ENCODE data around the gene LUC7L3. TPM values are rescaled to one million over a fixed set of nuclear protein-coding genes. Genes with fewer than 3 reads are reported as not detected.

The LUC7L3 gene
- total and polyA plus RNA-seq, 2 donors (not counting 3 experiments of a cell fraction or from before 2014, with no cell fraction given) = 70.9 to 113 TPM

GRCh38 chr17:50703162-50703561, 16.2 kb upstream of the LUC7L3 start:
- no peak overlapping the region for H3K27ac ChIP-seq (ENCODE audit: insufficient read depth, low read depth, low read length)
- intact Hi-C loops (cut with micrococcal nuclease) (loop anchor here (5.0 kb wide), 1 partner anchor 221 kb away; no protein-coding TSS in a partner anchor), dilution Hi-C loops (cut with MboI; ENCODE audit: extremely low pct_ligation_motif_present, low sequenced_read_pairs) (no loop called here)
- DNase-seq (ENCODE audit: low read depth, low spot score) (no peak), FAIRE-seq (no peak)
- H3K79me2 ChIP-seq (ENCODE audit: control insufficient read depth, insufficient read depth, low read length) = peaks cover 47% of the 10 kb centered on the region
- no peak overlapping the region for H3K9ac ChIP-seq (replicated peaks; ENCODE audit: extremely low read depth, insufficient read depth, low read length)
- ChIA-PET POLR2A (no interaction called here), CTCF (interaction anchor here (0.7 kb wide), 1 partner anchor 80 kb away, joined by 3 read pairs; no protein-coding TSS in a partner anchor)
- H3K9me1 ChIP-seq (replicated peaks; ENCODE audit: control insufficient read depth, extremely low read depth, insufficient read depth, low read length) = no peaks in the 10 kb centered on the region
- peaks cover 6 to 13% of the 10 kb centered on the region in 2 experiments for H3K36me3 ChIP-seq (ENCODE audit: control insufficient read depth in 2 of 2, extremely low read depth in 1 of 2, insufficient read depth in 2 of 2, low read length in 2 of 2)
- H3K4me3 ChIP-seq (replicated peaks in 1 of 3; ENCODE audit: insufficient read depth in 1 of 3, low read depth in 1 of 3, low read length in 3 of 3) = no peak overlapping the region
- peaks cover 7% of the 10 kb centered on the region for H3K4me1 ChIP-seq (ENCODE audit: control insufficient read depth, extremely low read depth, insufficient read depth, low read length)
- no peaks in the 10 kb centered on the region for H4K20me1 ChIP-seq (replicated peaks; ENCODE audit: control insufficient read depth, extremely low read depth, insufficient read depth, low read length)
- no peaks in the 10 kb centered on the region for H3K9me3 ChIP-seq (replicated peaks; ENCODE audit: control insufficient read depth, insufficient read depth, low read length)
- no TSS peak for BruUV-seq (replicated peaks)
- H3K4me2 ChIP-seq (ENCODE audit: insufficient read depth, low read length) = no peak overlapping the region
- no peak overlapping the region for H2AFZ ChIP-seq (ENCODE audit: low read depth, low read length)
- no peaks in the 10 kb centered on the region for H3K27me3 ChIP-seq (ENCODE audit: control insufficient read depth in 2 of 2, insufficient read depth in 2 of 2, low read length in 2 of 2)
- TF ChIP-seq CTCF (IDR thresholded peaks at IDR 0.05; ENCODE audit: extremely low read depth in 1 of 2, insufficient read depth in 1 of 2, low read depth in 1 of 2, low read length in 2 of 2) (no peak), FOS (IDR thresholded peaks at IDR 0.05; ENCODE audit: borderline replicate concordance, insufficient read depth, low read length) (no peak), MYC (IDR thresholded peaks at IDR 0.05; ENCODE audit: low read depth, low read length) (no peak), EZH2 (IDR thresholded peaks at IDR 0.05; ENCODE audit: borderline replicate concordance, low read depth, low read length, severe bottlenecking) (no peak), MAX (IDR thresholded peaks at IDR 0.05; ENCODE audit: insufficient read depth, insufficient read length) (no peak), JUN (IDR thresholded peaks at IDR 0.05; ENCODE audit: borderline replicate concordance, insufficient read depth, insufficient read length, low read depth) (no peak), POLR2A (IDR thresholded peaks at IDR 0.05; ENCODE audit: low read depth, low read length) (no peak), POLR2AphosphoS5 (IDR thresholded peaks at IDR 0.05; ENCODE audit: insufficient read depth, low read depth, low read length) (no peak), GATA2 (IDR thresholded peaks at IDR 0.05; ENCODE audit: insufficient read depth, insufficient read length, low read depth, low read length) (no peak)
